Left hindlimb (tissue), 1 donor: ENCODE results near the gene UBAC2.

Experiments
- DNase-seq: peaks from one replicate; pipeline ENCODE4 v3.0.0-alpha.2; 2018

Gene UBAC2

DNA sequence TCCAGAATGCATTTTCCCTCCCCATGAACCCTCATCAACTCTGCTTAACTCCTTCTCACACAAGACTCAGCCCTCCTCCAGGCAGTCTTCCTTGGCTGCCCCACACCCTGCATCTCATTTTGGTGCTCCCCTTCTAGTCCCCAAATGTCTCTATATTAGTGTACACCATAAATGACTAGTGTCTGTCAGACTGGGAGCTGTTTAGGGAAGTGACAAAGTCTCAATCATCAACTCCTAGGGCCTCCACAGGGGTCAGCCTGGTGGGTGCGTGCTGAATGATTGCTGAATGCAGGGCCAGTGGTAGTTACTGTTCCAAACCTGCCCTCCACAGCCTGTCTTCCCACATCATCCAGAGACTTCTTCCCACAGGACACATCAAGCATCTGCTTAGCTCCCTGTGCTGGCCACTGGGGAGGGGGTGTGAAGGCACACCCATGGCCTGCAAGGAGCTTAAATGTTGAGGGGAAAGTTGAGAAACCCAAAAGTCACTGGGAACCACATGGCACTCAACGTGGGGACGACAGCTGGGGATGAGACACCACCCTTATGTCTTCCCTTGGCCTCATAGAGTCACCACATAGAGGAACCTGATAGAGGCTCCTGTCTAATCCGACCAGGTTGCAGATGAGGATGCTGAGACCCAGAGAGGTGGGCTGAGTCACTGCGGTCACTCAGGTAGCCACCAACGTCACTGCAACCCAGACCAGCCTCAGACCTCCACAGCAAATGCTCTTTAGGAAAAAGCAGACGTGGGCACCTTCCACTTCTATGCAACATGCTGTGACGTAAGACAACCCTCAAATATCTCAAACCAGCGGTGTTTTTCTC, 221.3 kb downstream of the UBAC2 start:
- no peak for DNase-seq

DNA sequence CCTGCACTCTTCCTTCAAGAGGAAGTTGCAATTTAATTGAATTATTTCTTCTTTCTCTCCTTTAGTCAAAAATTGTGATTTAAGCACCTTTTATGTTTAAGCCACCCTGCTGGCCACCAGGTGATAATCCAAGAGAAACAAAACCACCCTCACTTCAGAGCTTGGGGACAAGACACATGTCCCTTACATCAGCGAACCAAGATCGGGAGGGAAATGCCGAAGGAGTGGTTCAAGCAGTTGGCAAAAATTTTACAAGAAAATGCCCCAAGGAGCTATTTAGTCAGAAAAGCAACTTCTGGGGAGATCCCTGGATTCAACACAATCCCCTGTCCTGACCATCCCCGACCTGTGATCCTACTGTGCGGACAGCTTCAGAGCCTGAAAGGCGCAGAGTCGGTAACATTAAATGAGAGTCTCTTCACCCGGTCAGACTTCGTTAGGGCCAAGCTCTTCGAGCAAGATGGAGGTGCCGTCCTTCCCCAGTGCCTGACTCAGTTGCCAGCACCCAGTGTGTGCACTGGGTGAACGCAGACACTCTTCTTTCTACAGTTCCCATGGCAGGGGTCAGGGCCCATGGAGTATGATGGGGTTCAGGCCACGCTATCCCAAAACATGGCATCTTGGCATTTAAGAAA, 222.0 kb downstream of the UBAC2 start:
- no peak for DNase-seq

DNA sequence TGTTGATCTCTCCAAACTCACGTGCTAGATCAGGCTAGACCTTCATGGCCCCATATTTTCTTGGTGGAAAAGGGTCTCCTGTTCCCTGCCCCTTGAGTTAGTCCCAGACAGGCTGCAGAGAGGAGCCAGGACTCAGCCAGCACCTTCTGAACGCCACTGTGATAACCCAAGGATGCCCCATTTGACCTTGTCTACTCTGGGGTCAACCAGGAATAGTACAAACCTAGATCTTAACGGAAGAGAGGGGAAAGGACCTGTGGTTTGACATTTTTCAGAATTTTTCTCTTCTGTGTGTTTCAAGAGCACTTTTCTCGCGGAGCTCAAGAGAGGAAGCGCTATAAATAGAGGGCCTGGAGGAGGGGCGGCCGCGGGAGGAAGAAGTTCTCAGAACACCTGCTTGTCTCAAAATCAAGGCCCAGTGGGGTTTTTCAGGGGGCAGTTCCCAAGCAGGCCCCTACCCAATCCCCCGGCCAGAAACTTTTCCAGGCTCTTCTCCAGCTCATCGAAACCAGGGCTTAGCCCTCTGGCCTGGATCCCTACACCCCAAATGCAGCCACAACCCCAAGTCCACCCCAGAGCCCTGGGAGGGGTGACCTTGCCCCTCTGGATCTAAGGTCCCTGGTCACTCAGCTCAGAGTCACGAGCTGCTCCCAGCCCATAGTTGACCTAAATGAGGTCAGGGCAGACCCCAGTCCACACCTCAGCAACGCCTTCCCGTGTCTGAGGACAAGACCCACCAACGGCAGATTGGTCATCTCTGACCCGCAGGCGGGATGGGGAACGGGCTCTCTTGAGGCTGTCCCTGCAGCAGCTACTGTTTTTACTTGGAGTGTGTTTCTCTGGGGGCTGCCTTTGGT, 225.1 kb downstream of the UBAC2 start:
- DNase-seq = no peak

DNA sequence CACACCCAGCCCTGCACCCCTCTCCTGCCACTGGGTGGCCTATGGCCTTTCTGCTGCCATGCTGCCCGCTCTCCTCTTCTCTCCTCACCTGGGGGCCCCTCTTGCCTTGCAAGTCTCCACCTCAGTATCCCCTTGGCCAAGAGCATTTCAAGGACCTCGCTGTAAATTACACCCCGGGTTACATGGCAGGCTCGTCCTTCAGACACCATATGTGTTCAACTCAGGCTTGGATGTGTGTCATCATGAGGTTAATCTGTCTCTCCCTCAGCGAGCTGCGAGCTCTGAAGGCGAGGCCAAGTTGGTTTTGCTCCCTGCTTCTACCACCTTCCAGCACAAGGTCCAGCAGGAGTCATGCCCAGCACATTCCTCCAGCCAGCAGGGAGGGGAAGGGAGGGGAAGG, 225.8 kb downstream of the UBAC2 start:
- DNase-seq = no peak

DNA sequence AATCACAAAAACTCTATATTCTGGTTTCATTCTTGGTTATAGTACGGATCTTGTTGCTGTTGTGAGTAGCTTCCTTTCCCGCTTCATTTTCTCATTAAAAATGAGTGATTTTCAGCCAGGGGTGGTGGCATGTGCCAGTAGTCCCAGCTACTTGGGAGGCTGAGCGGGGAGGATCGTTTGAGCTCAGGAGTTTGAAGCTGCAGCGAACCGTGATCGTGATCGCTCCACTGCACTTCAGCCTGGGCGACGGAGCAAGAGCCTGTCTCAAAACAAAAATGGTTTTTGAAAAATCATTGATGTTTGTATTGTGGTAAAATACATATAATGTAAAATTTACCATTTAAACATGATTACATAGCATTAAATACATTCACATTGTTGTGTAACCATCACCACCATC, 229.0 kb downstream of the UBAC2 start:
- no peak for DNase-seq

DNA sequence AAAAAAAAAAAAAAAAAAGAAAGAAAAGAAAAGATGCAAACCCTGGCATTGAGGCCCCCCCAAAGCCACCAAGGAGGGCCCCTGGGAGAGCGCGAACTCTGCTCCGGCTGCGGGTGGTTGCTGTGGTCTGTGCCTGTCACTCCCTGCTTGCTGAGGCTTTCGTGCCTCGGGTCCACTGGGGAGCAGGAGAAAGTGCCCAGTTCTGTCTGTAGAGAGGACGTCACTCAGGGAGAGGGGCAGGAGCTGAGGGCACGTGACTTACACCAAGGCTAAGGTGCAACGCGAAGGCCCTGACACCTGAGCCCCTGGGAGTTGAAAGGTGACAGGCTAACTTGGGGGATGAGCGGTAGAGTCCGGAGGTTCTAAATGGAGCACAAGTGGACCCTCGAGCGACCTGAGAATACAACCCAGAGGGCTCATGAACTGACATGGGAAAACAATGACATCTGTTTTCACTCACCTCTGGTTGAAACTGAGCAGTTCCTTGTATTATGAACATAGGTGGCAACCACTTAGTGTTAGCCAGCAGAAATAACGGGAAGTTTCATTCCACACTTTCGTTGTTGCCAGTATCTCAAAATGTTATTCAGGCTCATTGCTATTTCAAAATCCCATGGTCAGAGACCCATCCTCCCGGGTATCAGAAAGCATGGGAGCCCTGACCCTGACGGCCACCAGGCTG, 231.4 kb downstream of the UBAC2 start:
- no peak for DNase-seq

DNA sequence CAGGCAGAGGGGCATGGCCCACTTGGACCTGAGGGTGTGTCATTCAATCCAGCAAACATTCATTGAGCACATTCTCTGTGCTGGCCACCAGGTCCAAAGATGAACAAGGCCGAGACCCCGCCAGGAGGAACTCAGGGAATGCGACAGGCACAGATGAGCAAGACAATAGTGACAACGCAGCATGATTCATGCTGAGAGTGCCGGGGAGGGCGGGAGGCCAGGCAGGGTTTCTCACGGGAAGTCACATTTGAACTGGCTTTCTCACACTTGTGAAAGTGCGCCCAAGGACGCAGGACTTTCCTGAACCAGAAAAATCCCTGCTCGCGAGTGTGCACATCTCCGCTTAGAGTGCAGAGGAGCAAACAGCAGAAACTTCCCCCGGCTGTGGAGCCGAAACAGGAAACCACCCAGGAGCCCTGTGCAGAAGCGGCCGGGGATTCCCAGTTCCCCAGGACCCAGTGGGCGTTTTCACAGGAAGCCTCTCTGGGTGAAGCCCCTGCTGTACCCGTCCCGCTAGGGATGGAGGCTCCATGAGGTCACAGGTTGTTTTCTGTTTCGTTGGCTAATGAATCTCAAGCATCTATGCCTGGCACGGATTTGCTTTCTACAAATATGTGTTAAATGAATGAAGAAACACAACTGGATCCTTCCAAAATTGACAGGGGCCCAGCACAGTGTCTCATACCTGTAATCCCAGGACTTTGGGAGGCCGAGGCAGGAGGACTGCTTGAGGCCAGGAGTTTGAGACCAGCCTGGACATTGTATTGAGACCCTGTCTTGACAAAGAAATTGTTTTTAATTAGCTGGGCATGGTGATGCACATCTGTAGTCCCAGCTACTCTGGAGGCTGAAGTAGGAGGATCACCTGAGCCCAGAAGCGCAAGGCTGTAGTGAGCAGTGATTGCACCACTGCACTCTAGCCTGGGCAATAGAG, 232.2 kb downstream of the UBAC2 start:
- peak; percentile 40 for DNase-seq

DNA sequence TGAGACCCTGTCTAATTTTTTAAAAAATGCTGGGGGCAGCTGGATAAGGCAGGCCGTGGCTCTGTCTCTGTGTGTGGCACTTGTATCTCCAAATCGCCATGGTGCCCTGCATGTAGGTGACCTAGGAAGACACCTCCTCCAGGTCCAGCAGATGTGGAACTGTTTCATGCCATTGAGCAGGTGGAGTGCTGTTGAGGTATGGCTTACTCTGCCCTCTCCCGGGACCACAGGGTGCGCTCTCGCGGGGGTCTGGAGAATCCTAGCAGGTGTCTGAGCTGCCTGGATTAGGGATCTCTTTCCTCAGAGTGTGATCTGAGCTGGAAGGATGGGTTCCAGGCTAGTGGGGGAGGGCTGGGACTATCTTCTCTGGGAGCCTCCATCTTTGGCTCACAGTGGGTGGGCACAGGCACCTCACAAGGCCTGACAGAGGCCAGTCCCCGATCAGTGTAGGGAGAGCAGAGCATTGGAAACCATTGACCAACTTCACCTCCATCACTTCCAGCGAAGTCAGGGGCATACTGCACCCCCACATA, 233.0 kb downstream of the UBAC2 start:
- DNase-seq = no peak

DNA sequence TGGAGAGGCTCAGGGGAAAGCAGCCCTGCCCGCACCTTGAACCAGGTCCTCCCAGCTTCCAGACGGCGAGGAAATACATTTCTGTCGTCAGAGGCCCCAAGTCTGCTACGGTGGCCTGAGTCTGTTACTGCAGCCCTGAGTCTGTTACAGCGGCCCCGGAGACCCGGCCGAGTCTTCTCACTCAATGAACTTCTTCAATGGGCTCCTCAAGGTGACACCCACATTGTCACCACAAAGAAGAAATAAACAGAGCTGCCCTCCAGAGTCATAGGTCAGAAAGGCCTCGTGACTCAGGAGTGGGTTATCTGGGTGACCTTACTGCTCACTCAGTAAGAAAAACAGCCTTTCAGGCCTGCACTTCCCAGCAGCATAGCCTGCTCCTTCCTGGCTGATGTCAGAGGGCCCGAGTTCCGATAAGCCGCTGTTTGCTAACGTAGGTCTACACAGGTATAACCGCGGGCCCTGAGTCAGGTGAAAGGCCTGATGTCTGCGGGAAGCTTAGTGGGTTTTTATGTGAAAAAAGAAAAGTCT, 233.7 kb downstream of the UBAC2 start:
- no peak for DNase-seq

DNA sequence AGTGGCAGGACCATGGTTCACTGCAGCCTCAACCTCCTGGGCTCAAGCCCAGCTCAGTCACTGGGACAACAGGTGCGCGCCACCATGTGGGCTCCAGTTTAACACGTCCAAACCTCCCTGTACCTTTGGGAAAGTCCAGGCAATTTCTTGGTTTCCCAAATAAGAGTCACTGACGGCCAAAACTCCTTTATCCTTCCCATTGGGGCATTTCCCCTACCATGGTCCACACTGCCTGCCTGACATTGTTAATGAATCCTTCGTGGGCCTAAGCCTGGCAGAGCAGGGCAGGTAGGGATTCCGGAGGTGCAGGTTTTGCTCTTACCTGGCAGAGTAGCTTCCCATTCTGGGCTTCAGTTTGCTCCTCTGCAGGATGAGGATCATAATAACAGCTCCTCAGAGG, 234.5 kb downstream of the UBAC2 start:
- DNase-seq = no peak

DNA sequence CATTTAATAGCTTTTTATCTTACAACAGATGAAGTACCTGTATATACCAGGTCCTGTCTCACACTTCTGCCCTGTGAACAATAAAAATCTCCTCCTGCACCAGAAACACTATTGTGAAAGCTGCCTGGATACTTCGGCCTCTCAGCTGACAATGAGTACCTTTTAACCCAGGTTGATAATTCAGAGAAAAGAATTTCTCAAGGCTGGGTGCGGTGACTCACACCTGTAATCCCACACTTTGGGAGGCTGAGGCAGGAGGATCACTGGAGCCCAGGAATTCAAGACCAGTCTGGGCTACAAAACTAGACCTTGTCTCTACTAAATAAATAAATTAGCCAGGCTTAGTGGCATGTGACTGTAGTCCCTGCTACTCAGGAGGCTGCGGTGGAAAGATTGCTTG, 235.3 kb downstream of the UBAC2 start:
- DNase-seq = no peak
